IMR-90 (cell line): ENCODE measurements around the gene USP35. TPM values are rescaled to one million over a fixed set of nuclear protein-coding genes. Genes with fewer than 3 reads are reported as not detected.

Experiments
- ATAC-seq: fragments of 200-7000 bp; cut with Tn5 transposase; 2 replicates; pipeline ENCODE4 v1.9.1; 2020; ENCODE audit warnings: low read depth, mild to moderate bottlenecking, moderate library complexity
- BruUV-seq: library from RNA; stranded (reverse); fragments of 400-500 nt; replicated peaks from 2 replicates; lab custom pipeline; 2021; lab: Mats Ljungman, UMichigan
- CTCF ChIA-PET: fragments of 300-600 bp; formaldehyde crosslinking; extraction: SDS; loops from one replicate; lab custom pipeline; 2021; ENCODE audit warnings: antibody characterized with exemption; lab: Yijun Ruan, JAX
- POLR2A ChIA-PET: fragments of 300-600 bp; sonication (Branson Sonifier 250); formaldehyde crosslinking; loops from one replicate; lab custom pipeline; 2022; ENCODE audit warnings: antibody characterized with exemption; ENCODE audit not compliant: unreplicated experiment; lab: Charles Lee
- DNase-seq: peaks from one replicate; pipeline ENCODE4 v3.0.0; 2013
- H2AFZ ChIP-seq: replicated peaks from 2 replicates; pipeline ENCODE3; 2013; ENCODE audit warnings: low read length, mild to moderate bottlenecking; ENCODE audit not compliant: poor library complexity
- H2AK5ac ChIP-seq: 2 replicates; pipeline ENCODE4 v1.6.1; 2013; ENCODE audit warnings: low read depth, low read length, inconsistent platforms
- H2AK9ac ChIP-seq: replicated peaks from 2 replicates; pipeline ENCODE3; 2013; ENCODE audit warnings: mild to moderate bottlenecking, low read depth, low read length, moderate library complexity; ENCODE audit not compliant: poor library complexity
- H2BK120ac ChIP-seq: 2 replicates; pipeline ENCODE4 v1.6.1; 2013; ENCODE audit warnings: low read depth, low read length, inconsistent platforms
- H2BK15ac ChIP-seq: 3 replicates; pipeline ENCODE4 v1.6.1; 2013; ENCODE audit warnings: low read depth, low read length, inconsistent platforms
- H2BK20ac ChIP-seq: 2 replicates; pipeline ENCODE4 v1.6.1; 2013; ENCODE audit warnings: low read depth, mild to moderate bottlenecking, inconsistent platforms, low read length, moderate library complexity
- H2BK5ac ChIP-seq: 2 replicates; pipeline ENCODE4 v1.6.1; 2013; ENCODE audit warnings: mild to moderate bottlenecking, low read depth, low read length, inconsistent platforms; ENCODE audit not compliant: poor library complexity, severe bottlenecking
- H3K14ac ChIP-seq: replicated peaks from 2 replicates; pipeline ENCODE4 v1.6.1; 2013; ENCODE audit warnings: low read depth, low read length, inconsistent platforms
- H3K18ac ChIP-seq: 2 replicates; pipeline ENCODE4 v1.6.1; 2013; ENCODE audit warnings: low read depth, low read length, control low read depth
- H3K23ac ChIP-seq: 2 replicates; pipeline ENCODE4 v1.6.1; 2013; ENCODE audit warnings: low read depth, low read length, inconsistent platforms
- H3K27ac ChIP-seq: 2 replicates; pipeline ENCODE4 v1.5.1; 2013; ENCODE audit warnings: mild to moderate bottlenecking, control low read depth, low read length; ENCODE audit not compliant: insufficient read depth
- H3K27me3 ChIP-seq: 2 replicates; pipeline ENCODE4 v1.6.1; 2013; ENCODE audit warnings: low read length; ENCODE audit not compliant: control insufficient read depth, insufficient read depth
- H3K36me3 ChIP-seq: 2 replicates; pipeline ENCODE4 v1.6.1; 2013; ENCODE audit warnings: low read length, mixed read lengths; ENCODE audit not compliant: control insufficient read depth, insufficient read depth
- H3K4ac ChIP-seq: 2 replicates; pipeline ENCODE4 v1.6.1; 2013; ENCODE audit warnings: low read depth, low read length, inconsistent platforms
- H3K4me1 ChIP-seq: 2 replicates; pipeline ENCODE4 v1.6.1; 2013; ENCODE audit warnings: low read length, mixed read lengths; ENCODE audit not compliant: control insufficient read depth, insufficient read depth
- H3K4me2 ChIP-seq: 2 replicates; pipeline ENCODE4 v1.6.1; 2013; ENCODE audit warnings: low read depth, mild to moderate bottlenecking, control low read depth, low read length, moderate library complexity
- H3K4me3 ChIP-seq: 2 replicates; pipeline ENCODE4 v1.5.1; 2013; ENCODE audit warnings: low read depth, mild to moderate bottlenecking, control low read depth, low read length, moderate library complexity; ENCODE audit not compliant: insufficient read depth
- H3K56ac ChIP-seq: 2 replicates; pipeline ENCODE4 v1.6.1; 2013; ENCODE audit warnings: low read length, inconsistent platforms; ENCODE audit not compliant: insufficient read depth; ENCODE audit errors: extremely low read depth
- H3K79me1 ChIP-seq, 2 experiments: 2 replicates each; pipeline ENCODE4 v1.6.1; 2013; ENCODE audit warnings: low read length in 2 of 2, inconsistent platforms in 1 of 2, low read depth in 1 of 2
- H3K9ac ChIP-seq: 2 replicates; pipeline ENCODE4 v1.6.1; 2013; ENCODE audit warnings: low read depth, low read length, control low read depth
- H3K9me1 ChIP-seq: 2 replicates; pipeline ENCODE4 v1.6.1; 2013; ENCODE audit warnings: low read length, inconsistent platforms; ENCODE audit not compliant: insufficient read depth
- H3K9me3 ChIP-seq: 2 replicates; pipeline ENCODE4 v1.6.1; 2013; ENCODE audit warnings: low read length; ENCODE audit not compliant: control insufficient read depth, insufficient read depth
- H4K20me1 ChIP-seq: 2 replicates; pipeline ENCODE4 v1.6.1; 2013; ENCODE audit warnings: low read length, inconsistent platforms; ENCODE audit not compliant: insufficient read depth
- H4K5ac ChIP-seq: 2 replicates; pipeline ENCODE4 v1.6.1; 2013; ENCODE audit warnings: mild to moderate bottlenecking, low read depth, low read length, control low read depth
- H4K8ac ChIP-seq, 2 experiments: 2 replicates each; pipeline ENCODE4 v1.6.1; 2013; ENCODE audit warnings: low read depth in 2 of 2, low read length in 2 of 2, control low read depth in 1 of 2, inconsistent platforms in 1 of 2
- H4K91ac ChIP-seq: 2 replicates; pipeline ENCODE4 v1.6.1; 2013; ENCODE audit warnings: low read depth, low read length, inconsistent platforms; ENCODE audit not compliant: insufficient read depth
- ELK1 ChIP-seq: fragments of 150-350 bp; IDR thresholded peaks from 2 replicates; pipeline ENCODE4 v1.6.1; 2016; ENCODE audit warnings: low read depth, mild to moderate bottlenecking, low read length, moderate library complexity, borderline replicate concordance
- FOS ChIP-seq: fragments of 150-350 bp; IDR thresholded peaks from 2 replicates; pipeline ENCODE4 v1.6.1; 2016; ENCODE audit warnings: low read depth, low read length
- MAZ ChIP-seq: IDR thresholded peaks from 2 replicates; pipeline ENCODE4 v1.6.1; 2012; ENCODE audit warnings: low read depth, mild to moderate bottlenecking, low read length, improper control_type of control experiment, moderate library complexity, borderline replicate concordance
- NFE2L2 ChIP-seq: fragments of 150-350 bp; IDR thresholded peaks from 2 replicates; pipeline ENCODE4 v1.6.1; 2016; ENCODE audit warnings: low read depth, mild to moderate bottlenecking, low read length
- POLR2A ChIP-seq: IDR thresholded peaks from 2 replicates; pipeline ENCODE4 v1.6.1; 2012; ENCODE audit warnings: mild to moderate bottlenecking, low read depth, low read length
- RAD21 ChIP-seq: IDR thresholded peaks from 2 replicates; pipeline ENCODE4 v1.6.1; 2012; ENCODE audit warnings: low read length, improper control_type of control experiment
- WGBS, 2 experiments: methylation state at CpG; one replicate each; pipeline versions ENCODE4 v1.1.5 to v1.1.7; 2013; ENCODE audit warnings: missing lambda C conversion rate in 2 of 2; ENCODE audit not compliant: insufficient read length in 1 of 2; ENCODE audit errors: extremely low coverage in 2 of 2; 5-methylcytosine and 5-hydroxymethylcytosine counted together
- dilution Hi-C: fragments of 300-500 bp; cut with HindIII; formaldehyde crosslinking; loops from one replicate; pipeline ENCODE4 v1.14.3; 2018; ENCODE audit warnings: low sequenced_read_pairs; ENCODE audit not compliant: unreplicated experiment
- in situ Hi-C: fragments of 300-500 bp; cut with MboI; formaldehyde crosslinking; loops from 3 replicates; pipeline ENCODE4 v1.14.3; 2019; ENCODE audit warnings: low sequenced_read_pairs, inconsistent platforms, mixed read lengths
- intact Hi-C: fragments of 100-400 bp; cut with micrococcal nuclease; formaldehyde crosslinking; loops from 2 replicates; pipeline ENCODE4 v1.10.0; 2022
- polyA plus RNA-seq, 3 experiments: library from polyadenylated mRNA; depleted of rRNA; stranded (reverse); fragments of >200 nt; gene quantifications; 2 replicates each; pipeline ENCODE4 v1.2.3, GENCODE V29; 2012; ENCODE audit warnings: low replicate concordance in 1 of 3
- total RNA-seq: library from RNA; depleted of rRNA; stranded (reverse); fragments of >200 nt; gene quantifications from 2 replicates; pipeline ENCODE4 v1.2.3, GENCODE V29; 2012

USP35 gene
- total and polyA plus RNA-seq, 2 of the 4 experiments (the other 2 are of a cell fraction) = 2.7 to 11.3 TPM

- dilution Hi-C loops = no loop called here
- Histone ChIP-seq H4K5ac (no peak overlapping the region), H2AK9ac (peak overlapping the region; percentile 29), H3K14ac (no peak overlapping the region), H3K4me3 (no peak overlapping the region), H3K4me1 (peaks cover 12% of the 10 kb centered on the region), H2AFZ (no peak overlapping the region), H3K23ac (no peak overlapping the region), H2BK5ac (no peak overlapping the region), H3K27ac (no peak overlapping the region), H4K91ac (no peak overlapping the region), H3K9ac (no peak overlapping the region), H3K56ac (no peak overlapping the region), H3K27me3 (no peaks in the 10 kb centered on the region), H2BK120ac (no peak overlapping the region), H3K36me3 (no peaks in the 10 kb centered on the region), H2AK5ac (no peak overlapping the region), H2BK15ac (no peak overlapping the region), H3K18ac (no peak overlapping the region), H2BK20ac (no peak overlapping the region), H4K8ac (no peak overlapping the region), H3K9me1 (peaks cover 25% of the 10 kb centered on the region), H3K4ac (no peak overlapping the region), H4K20me1 (peaks cover 42% of the 10 kb centered on the region), H3K79me1 (peaks cover 55 to 90% of the 10 kb centered on the region in 2 experiments), H3K9me3 (no peaks in the 10 kb centered on the region), H3K4me2 (no peak overlapping the region; the same call in 1 of the 2 replicates)
- ChIA-PET CTCF (interaction anchor here (0.6 kb wide), 1 partner anchor 904 kb away, joined by 4 read pairs; no protein-coding TSS in a partner anchor), POLR2A (no interaction called here)
- in situ Hi-C loops = no loop called here
- no peak for DNase-seq
- TF ChIP-seq MAZ (no peak), RAD21 (no peak), NFE2L2 (no peak), ELK1 (no peak), FOS (no peak), POLR2A (no peak)
- ATAC-seq = no peak
- 100% methylated on average over 3 of the region's 14 CpGs; no CpG with 5 or more reads in 1 of the 2 experiments for WGBS, 2 experiments
- intact Hi-C loops = no loop called here
- BruUV-seq = no TSS peak
Measured at GRCh38 chr11:78190871-78191538, 2.3 kb downstream of the USP35 start.
